ENCODE results near the gene HNRNPA1. TPM values are rescaled to one million over a fixed set of nuclear protein-coding genes. Genes with fewer than 3 reads are reported as not detected.

The HNRNPA1 gene
- total RNA-seq, 2 experiments from 2014 or later = 2,224 to 2,338 TPM

GRCh38 chr12:54287261-54288157 lies 7.0 kb downstream of the HNRNPA1 start:
- Mint-ChIP-seq H3K27ac (no peak overlapping the region), H3K27me3 (no peaks in the 10 kb centered on the region), H3K4me3 (no peak overlapping the region), H3K4me1 (ENCODE audit: low read depth) (peaks cover 38% of the 10 kb centered on the region), H3K36me3 (ENCODE audit: low read depth) (no peaks in the 10 kb centered on the region), H3K9me3 (no peaks in the 10 kb centered on the region)
- no peak for DNase-seq
- TF ChIP-seq CTCF (IDR thresholded peaks at IDR 0.05) = no peak
- intact Hi-C loops (cut with micrococcal nuclease) = no loop called here
- peak; percentile 9 for ATAC-seq
- POLR2A ChIA-PET = interaction anchor here (0.7 to 7.5 kb wide), 35 partner anchors 7 to 265 kb away, joined by 3 to 70 read pairs (median 5); partner anchors contain the start of genes CBX5, COPZ1, HNRNPA1 and NCKAP1L
- CTCF ChIA-PET = interaction anchor here (0.8 to 9.7 kb wide), 10 partner anchors 9 to 112 kb away, joined by 3 to 117 read pairs (median 9); partner anchors contain the start of genes COPZ1 and NFE2

DNA sequence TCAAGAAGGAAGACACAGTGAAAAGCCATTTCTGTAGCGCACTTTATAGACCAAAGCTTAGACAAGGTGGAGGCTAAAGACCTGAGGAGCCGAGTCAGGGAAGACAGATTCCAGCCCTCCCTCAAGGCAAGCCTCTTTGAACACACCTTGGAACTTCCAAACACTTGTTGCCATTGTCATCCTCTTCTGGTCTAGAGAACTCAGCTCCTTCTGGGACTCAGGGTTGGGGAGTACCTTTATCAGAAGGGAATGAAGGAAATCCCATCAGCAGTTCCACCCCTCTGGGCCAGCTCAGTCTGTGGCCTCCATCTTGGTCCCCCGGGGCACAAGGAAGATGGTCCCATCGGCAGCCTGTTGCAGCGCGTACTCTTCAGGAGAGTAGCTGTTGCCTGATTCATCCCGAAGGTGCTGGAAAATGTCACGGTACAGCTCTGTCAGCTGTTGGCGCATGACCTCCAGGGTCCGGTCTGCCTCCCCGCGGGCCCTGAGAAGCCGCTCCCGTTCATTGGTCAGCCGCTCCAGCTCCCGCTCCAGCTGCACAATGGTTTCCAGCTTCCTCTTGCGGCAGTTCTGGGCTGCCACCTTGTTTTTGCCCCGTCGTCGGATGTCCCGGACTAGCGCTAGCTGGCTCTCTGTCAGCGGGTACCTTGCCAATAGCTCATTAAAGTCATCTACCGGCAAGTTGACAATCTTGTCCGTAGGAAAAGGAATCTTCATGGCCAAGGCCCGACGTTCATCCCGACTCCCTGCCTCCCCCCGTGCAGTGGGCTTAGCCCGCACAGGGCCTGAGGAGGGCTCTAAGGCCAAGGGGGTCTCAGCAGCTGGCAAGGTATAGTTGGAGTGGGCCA lies 11.8 kb downstream of the HNRNPA1 start:
- ATAC-seq = no peak
- H3K27ac Mint-ChIP-seq = no peak overlapping the region
- CTCF ChIA-PET = interaction anchor here (0.6 to 9.7 kb wide), 18 partner anchors 8 to 751 kb away, joined by 3 to 117 read pairs (median 6); partner anchors contain the start of genes COPZ1 and NFE2

DNA sequence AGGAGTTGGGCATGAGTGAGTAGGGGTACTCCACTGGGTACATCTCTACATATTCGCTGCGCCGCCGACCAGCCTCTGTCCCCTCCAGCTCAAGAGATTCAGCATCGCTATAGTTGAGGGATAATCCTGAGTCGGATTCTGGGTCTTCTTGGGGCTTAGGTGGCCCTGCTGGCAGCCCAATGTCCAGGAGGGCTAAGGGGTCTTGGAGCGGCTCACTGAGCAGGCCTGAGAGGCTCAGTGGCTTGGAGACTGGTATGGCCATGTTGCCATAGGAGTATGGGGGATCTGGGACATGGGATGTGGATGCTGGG lies 12.4 kb downstream of the HNRNPA1 start:
- no peak overlapping the region for H3K27ac Mint-ChIP-seq
- intact Hi-C loops (cut with micrococcal nuclease) = loop anchor here (5.0 kb wide), 2 partner anchors 69 to 89 kb away; partner anchors contain the start of genes GPR84 and ZNF385A
- H3K36me3 Mint-ChIP-seq (ENCODE audit: low read depth) = no peaks in the 10 kb centered on the region
- ChIA-PET POLR2A (interaction anchor here (1.2 to 5.6 kb wide), 8 partner anchors 9 to 68 kb away, joined by 3 to 44 read pairs (median 4); partner anchors contain the start of genes CBX5, COPZ1 and HNRNPA1), CTCF (interaction anchor here (0.7 to 9.7 kb wide), 15 partner anchors 9 to 151 kb away, joined by 3 to 117 read pairs (median 12); partner anchors contain the start of gene COPZ1)
- H3K27me3 Mint-ChIP-seq = peaks cover 4% of the 10 kb centered on the region
- H3K4me3 Mint-ChIP-seq = no peak overlapping the region
- peaks cover 3% of the 10 kb centered on the region for H3K4me1 Mint-ChIP-seq (ENCODE audit: low read depth)
- H3K9me3 Mint-ChIP-seq = no peaks in the 10 kb centered on the region
- TF ChIP-seq CTCF (IDR thresholded peaks at IDR 0.05) = no peak
- no peak for ATAC-seq
- no peak for DNase-seq

More for the DNA sequence above, 11.8 kb downstream of the HNRNPA1 start:
- H3K9me3 Mint-ChIP-seq = no peaks in the 10 kb centered on the region
- H3K36me3 Mint-ChIP-seq (ENCODE audit: low read depth) = no peaks in the 10 kb centered on the region
- H3K4me3 Mint-ChIP-seq = no peak overlapping the region
- intact Hi-C loops (cut with micrococcal nuclease) = loop anchor here (5.0 kb wide), 2 partner anchors 70 to 90 kb away; partner anchors contain the start of genes GPR84 and ZNF385A
- no peak for TF ChIP-seq CTCF (IDR thresholded peaks at IDR 0.05)
- DNase-seq = no peak
- H3K27me3 Mint-ChIP-seq = peaks cover 2% of the 10 kb centered on the region
- no peaks in the 10 kb centered on the region for H3K4me1 Mint-ChIP-seq (ENCODE audit: low read depth)
- POLR2A ChIA-PET = interaction anchor here (1.0 to 5.6 kb wide), 9 partner anchors 8 to 78 kb away, joined by 3 to 44 read pairs (median 4); partner anchors contain the start of genes CBX5, COPZ1 and HNRNPA1

DNA sequence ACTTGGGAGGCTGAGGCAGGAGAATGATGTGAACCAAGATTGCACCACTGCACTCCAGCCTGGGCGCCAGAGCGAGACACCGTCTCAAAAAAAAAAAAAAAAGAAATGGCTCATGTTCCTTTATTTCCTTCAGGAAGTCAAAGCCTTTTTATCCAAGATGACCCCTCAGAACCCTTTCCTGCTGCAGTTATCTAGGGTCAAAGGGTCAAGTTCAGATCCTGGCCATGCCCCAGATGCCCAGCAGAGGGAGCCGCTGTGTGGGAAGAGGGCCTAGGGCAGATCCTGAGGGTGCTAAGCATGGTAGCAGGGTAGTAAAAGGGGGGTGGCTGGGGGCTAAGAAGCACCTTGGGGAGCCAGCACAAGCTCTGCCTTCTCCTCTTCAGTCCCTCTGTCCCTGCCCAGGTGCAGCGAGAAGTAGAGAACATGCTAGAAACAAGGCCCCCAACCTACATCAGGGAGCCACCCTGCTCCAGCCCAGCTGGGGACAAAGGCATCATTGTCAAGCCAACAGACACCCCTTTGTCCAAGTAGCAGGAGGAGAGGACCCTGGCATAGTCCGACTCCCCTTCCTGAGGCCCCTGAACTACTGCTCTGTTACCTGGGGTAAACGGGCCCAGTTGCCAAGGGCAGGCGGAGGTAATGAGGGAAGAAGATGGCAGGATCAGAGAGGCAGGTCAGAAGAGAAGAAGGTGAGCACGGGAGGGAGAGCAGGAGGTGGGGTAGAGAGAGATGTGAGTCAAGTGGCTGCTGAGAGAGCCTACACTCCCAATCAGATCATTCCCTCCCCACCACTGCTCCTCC lies 13.8 kb downstream of the HNRNPA1 start:
- DNase-seq = peak; percentile 77
- Mint-ChIP-seq H3K27ac (no peak overlapping the region), H3K36me3 (ENCODE audit: low read depth) (no peaks in the 10 kb centered on the region), H3K27me3 (peaks cover 13% of the 10 kb centered on the region), H3K4me1 (ENCODE audit: low read depth) (peaks cover 4% of the 10 kb centered on the region), H3K4me3 (no peak overlapping the region), H3K9me3 (no peaks in the 10 kb centered on the region)
- CTCF ChIA-PET = interaction anchor here (0.6 to 9.7 kb wide), 25 partner anchors 8 to 145 kb away, joined by 3 to 117 read pairs (median 6); partner anchors contain the start of genes CBX5, COPZ1 and HNRNPA1
- POLR2A ChIA-PET = interaction anchor here (0.7 to 5.6 kb wide), 10 partner anchors 8 to 65 kb away, joined by 3 to 44 read pairs (median 4); partner anchors contain the start of genes CBX5, COPZ1 and HNRNPA1
- peak; percentile 79 for TF ChIP-seq CTCF (IDR thresholded peaks at IDR 0.05)
- intact Hi-C loops (cut with micrococcal nuclease) = loop anchor here (5.0 kb wide), 2 partner anchors 68 to 88 kb away; partner anchors contain the start of genes GPR84 and ZNF385A
- peak; percentile 88 for ATAC-seq

Measured in activated CD8-positive, alpha-beta T cell treated with anti-CD3 and anti-CD28 coated beads for 36 hours (primary cell).